COR-L47 (cell line): ENCODE data around the gene MAP7.
A peak's percentile ranks its signal among the peaks of the same experiment; 100 is the strongest.
"Not testable (repeated sequence)": the region's sequence is repeated elsewhere in the genome, so short reads cannot be mapped to it uniquely, and the experiment has no call there.

Experiments used
- DNase-seq: peaks from one replicate; lab custom pipeline; 2025; lab: John Stamatoyannopoulos, UW

MAP7 gene

GRCh38 chr6:136383268-136383937, 166.8 kb downstream of the MAP7 start:
- DNase-seq, result no peak

GRCh38 chr6:136382676-136383252, 167.5 kb downstream of the MAP7 start:
- no peak for DNase-seq

- DNase-seq, result no peak
Measured at GRCh38 chr6:136378888-136379287, 171.3 kb downstream of the MAP7 start.

GRCh38 chr6:136375836-136376235, 174.4 kb downstream of the MAP7 start:
- DNase-seq, result not testable (repeated sequence)

GRCh38 chr6:136371959-136372358, 178.3 kb downstream of the MAP7 start:
- no peak for DNase-seq

GRCh38 chr6:136370988-136371728, 179.1 kb downstream of the MAP7 start:
- no peak for DNase-seq

- peak; percentile 7 for DNase-seq
Measured at GRCh38 chr6:136365776-136366354, 184.4 kb downstream of the MAP7 start.

GRCh38 chr6:136362421-136363356, 187.5 kb downstream of the MAP7 start:
- no peak for DNase-seq

- no peak for DNase-seq
Measured at GRCh38 chr6:136361787-136362186, 188.4 kb downstream of the MAP7 start.

- no peak for DNase-seq
Measured at GRCh38 chr6:136360783-136361182, 189.4 kb downstream of the MAP7 start.

GRCh38 chr6:136359851-136360250, 190.4 kb downstream of the MAP7 start:
- DNase-seq, result no peak

- DNase-seq, result peak; percentile 15
Measured at GRCh38 chr6:136351518-136352110, 198.6 kb downstream of the MAP7 start.

GRCh38 chr6:136350914-136351313, 199.3 kb downstream of the MAP7 start:
- DNase-seq, result no peak

- DNase-seq, result no peak
Measured at GRCh38 chr6:136347847-136348246, 202.4 kb downstream of the MAP7 start.

GRCh38 chr6:136345145-136345544, 205.1 kb downstream of the MAP7 start:
- no peak for DNase-seq

- no peak for DNase-seq
Measured at GRCh38 chr6:136344420-136344819, 205.8 kb downstream of the MAP7 start.

GRCh38 chr6:136343700-136344099, 206.5 kb downstream of the MAP7 start:
- no peak for DNase-seq

- no peak for DNase-seq
Measured at GRCh38 chr6:136343275-136343674, 206.9 kb downstream of the MAP7 start.

GRCh38 chr6:136341967-136342366, 208.3 kb downstream of the MAP7 start:
- no peak for DNase-seq

- no peak for DNase-seq
Measured at GRCh38 chr6:136341367-136341766, 208.9 kb downstream of the MAP7 start.

GRCh38 chr6:136338486-136338885, 211.7 kb downstream of the MAP7 start:
- no peak for DNase-seq
